ENCODE results near the gene JARID2. TPM values are rescaled to one million over a fixed set of nuclear protein-coding genes. Genes with fewer than 3 reads are reported as not detected.

Gene JARID2
- total RNA-seq, 1 donor from 2014 or later: 65.6 TPM

GRCh38 chr6:15439410-15440025, 193.6 kb downstream of the JARID2 start:
- H3K4me3 Mint-ChIP-seq (ENCODE audit: low read depth): no peak overlapping the region
- DNase-seq (ENCODE audit: low spot score, unreplicated experiment): no peak
- H3K27ac Mint-ChIP-seq: no peak overlapping the region
- peaks cover 3% of the 10 kb centered on the region for H3K9me3 Mint-ChIP-seq (ENCODE audit: low read depth)
- H3K4me1 Mint-ChIP-seq (ENCODE audit: low read depth): peaks cover 41% of the 10 kb centered on the region
- peaks cover 5% of the 10 kb centered on the region for H3K36me3 Mint-ChIP-seq (ENCODE audit: insufficient read depth)
- H3K27me3 Mint-ChIP-seq: no peaks in the 10 kb centered on the region
- TF ChIP-seq, protein P1, sequence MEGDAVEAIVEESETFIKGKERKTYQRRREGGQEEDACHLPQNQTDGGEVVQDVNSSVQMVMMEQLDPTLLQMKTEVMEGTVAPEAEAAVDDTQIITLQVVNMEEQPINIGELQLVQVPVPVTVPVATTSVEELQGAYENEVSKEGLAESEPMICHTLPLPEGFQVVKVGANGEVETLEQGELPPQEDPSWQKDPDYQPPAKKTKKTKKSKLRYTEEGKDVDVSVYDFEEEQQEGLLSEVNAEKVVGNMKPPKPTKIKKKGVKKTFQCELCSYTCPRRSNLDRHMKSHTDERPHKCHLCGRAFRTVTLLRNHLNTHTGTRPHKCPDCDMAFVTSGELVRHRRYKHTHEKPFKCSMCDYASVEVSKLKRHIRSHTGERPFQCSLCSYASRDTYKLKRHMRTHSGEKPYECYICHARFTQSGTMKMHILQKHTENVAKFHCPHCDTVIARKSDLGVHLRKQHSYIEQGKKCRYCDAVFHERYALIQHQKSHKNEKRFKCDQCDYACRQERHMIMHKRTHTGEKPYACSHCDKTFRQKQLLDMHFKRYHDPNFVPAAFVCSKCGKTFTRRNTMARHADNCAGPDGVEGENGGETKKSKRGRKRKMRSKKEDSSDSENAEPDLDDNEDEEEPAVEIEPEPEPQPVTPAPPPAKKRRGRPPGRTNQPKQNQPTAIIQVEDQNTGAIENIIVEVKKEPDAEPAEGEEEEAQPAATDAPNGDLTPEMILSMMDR (IDR thresholded peaks at IDR 0.05; ENCODE audit: unreplicated experiment): no peak

DNA sequence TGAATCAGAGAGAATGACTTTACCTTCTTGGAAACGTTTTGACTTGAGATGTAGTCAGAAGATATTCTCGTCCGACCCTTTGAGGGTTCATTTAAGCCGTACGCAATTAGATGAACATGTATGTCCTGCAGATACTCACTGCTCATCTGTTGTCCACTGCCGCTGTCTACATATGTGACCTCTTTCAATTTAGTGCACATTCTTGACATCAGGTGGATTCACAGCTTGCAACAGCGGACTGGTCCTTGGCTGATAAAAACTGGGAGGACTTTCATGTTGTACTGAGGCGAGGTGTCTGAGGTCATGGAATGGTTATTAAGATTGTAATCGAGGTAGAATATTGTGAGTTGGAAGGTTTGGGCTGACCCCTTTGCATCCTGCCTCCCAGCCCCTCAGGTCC, 194.2 kb downstream of the JARID2 start:
- Mint-ChIP-seq H3K27ac (no peak overlapping the region), H3K27me3 (no peaks in the 10 kb centered on the region), H3K9me3 (ENCODE audit: low read depth) (no peaks in the 10 kb centered on the region), H3K36me3 (ENCODE audit: insufficient read depth) (peaks cover 3% of the 10 kb centered on the region), H3K4me3 (ENCODE audit: low read depth) (no peak overlapping the region), H3K4me1 (ENCODE audit: low read depth) (peaks cover 42% of the 10 kb centered on the region)
- no peak for DNase-seq (ENCODE audit: low spot score, unreplicated experiment)
- TF ChIP-seq, protein P1 (IDR thresholded peaks at IDR 0.05; ENCODE audit: unreplicated experiment): no peak

GRCh38 chr6:15441215-15441868, 195.5 kb downstream of the JARID2 start:
- Mint-ChIP-seq H3K4me3 (ENCODE audit: low read depth) (no peak overlapping the region), H3K27ac (no peak overlapping the region), H3K27me3 (no peaks in the 10 kb centered on the region), H3K4me1 (ENCODE audit: low read depth) (peaks cover 53% of the 10 kb centered on the region), H3K9me3 (ENCODE audit: low read depth) (no peaks in the 10 kb centered on the region), H3K36me3 (ENCODE audit: insufficient read depth) (peaks cover 3% of the 10 kb centered on the region)
- DNase-seq (ENCODE audit: low spot score, unreplicated experiment): no peak
- TF ChIP-seq, protein P1 (IDR thresholded peaks at IDR 0.05; ENCODE audit: unreplicated experiment): peak; percentile 74

DNA sequence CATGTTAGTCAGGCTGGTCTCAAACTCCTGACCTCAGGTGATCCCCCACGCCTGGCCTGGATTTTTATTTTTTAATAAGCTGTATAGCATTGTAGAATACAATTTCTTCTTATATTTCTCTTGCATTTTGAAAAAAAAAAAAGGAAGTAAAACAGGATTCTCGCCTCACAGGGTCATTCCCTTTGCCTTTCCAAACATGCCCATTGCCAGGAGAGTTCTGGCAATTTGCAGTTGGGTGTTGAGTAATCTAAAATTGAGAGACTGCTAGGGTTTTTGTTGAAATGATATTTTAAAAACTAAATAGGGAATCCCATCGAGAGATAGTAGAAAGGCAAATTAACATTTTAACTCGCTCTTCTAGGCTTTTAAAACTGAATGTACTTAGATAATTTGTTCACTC, 196.1 kb downstream of the JARID2 start:
- Mint-ChIP-seq H3K27me3 (no peaks in the 10 kb centered on the region), H3K36me3 (ENCODE audit: insufficient read depth) (peaks cover 3% of the 10 kb centered on the region), H3K4me1 (ENCODE audit: low read depth) (peaks cover 56% of the 10 kb centered on the region), H3K4me3 (ENCODE audit: low read depth) (no peak overlapping the region), H3K27ac (no peak overlapping the region), H3K9me3 (ENCODE audit: low read depth) (no peaks in the 10 kb centered on the region)
- TF ChIP-seq, protein P1 (IDR thresholded peaks at IDR 0.05; ENCODE audit: unreplicated experiment): no peak
- no peak for DNase-seq (ENCODE audit: low spot score, unreplicated experiment)

DNA sequence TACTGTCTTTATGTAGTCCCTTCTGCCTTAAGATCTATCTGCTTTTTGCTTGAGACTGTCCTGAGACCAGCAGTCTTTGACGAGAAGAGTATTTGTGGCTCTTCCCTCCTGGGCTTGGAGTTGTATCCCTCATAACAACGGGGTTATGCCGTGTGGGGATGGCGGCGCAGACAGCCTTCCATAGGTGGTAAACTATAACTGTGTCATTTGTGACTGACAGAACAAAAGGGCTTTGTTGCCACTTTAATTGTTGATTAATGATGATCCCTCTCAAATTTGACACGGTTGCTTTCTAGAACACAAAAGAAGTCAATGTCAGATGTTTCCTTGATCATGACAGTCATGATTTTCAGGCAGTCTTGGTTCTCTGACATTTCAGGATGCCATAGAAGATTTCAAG, 196.6 kb downstream of the JARID2 start:
- Mint-ChIP-seq H3K4me1 (ENCODE audit: low read depth) (peaks cover 56% of the 10 kb centered on the region), H3K27me3 (no peaks in the 10 kb centered on the region), H3K36me3 (ENCODE audit: insufficient read depth) (peaks cover 3% of the 10 kb centered on the region), H3K27ac (peak overlapping the region; percentile 53), H3K9me3 (ENCODE audit: low read depth) (no peaks in the 10 kb centered on the region), H3K4me3 (ENCODE audit: low read depth) (no peak overlapping the region)
- DNase-seq (ENCODE audit: low spot score, unreplicated experiment): no peak
- TF ChIP-seq, protein P1 (IDR thresholded peaks at IDR 0.05; ENCODE audit: unreplicated experiment): no peak

Measured in progenitor cell of endocrine pancreas (in vitro differentiated cells).